HepG2 (cell line): ENCODE data around the gene ANKRD44.

ENCODE experiments used
- CHD2 ChIP-seq: IDR thresholded peaks from 2 replicates; pipeline ENCODE4 v1.6.1; 2011; ENCODE audit warnings: low read depth, low read length, improper control_type of control experiment
- ETV6 ChIP-seq: sonication (generic); formaldehyde crosslinking; conservative IDR thresholded peaks from 2 replicates; pipeline ENCODE4 v1.4.0; 2020; ENCODE audit warnings: missing genetic modification reagents
- PHB2 ChIP-seq: fragments of 450-650 bp; IDR thresholded peaks from 2 replicates; pipeline ENCODE4 v1.6.1; 2018; ENCODE audit not compliant: partially characterized antibody
- PHF20 ChIP-seq: sonication (generic); formaldehyde crosslinking; IDR thresholded peaks from 2 replicates; pipeline ENCODE4 v1.5.0; 2020; ENCODE audit warnings: mild to moderate bottlenecking, missing genetic modification reagents
- RAD21 ChIP-seq: fragments of 450-650 bp; formaldehyde crosslinking; IDR thresholded peaks from 2 replicates; pipeline ENCODE4 v1.5.0; 2020; ENCODE audit warnings: mild to moderate bottlenecking
- SKI ChIP-seq: fragments of 450-650 bp; IDR thresholded peaks from one replicate; pipeline ENCODE4 v1.6.1; 2018; ENCODE audit warnings: mild to moderate bottlenecking; ENCODE audit not compliant: partially characterized antibody
- ZNF121 ChIP-seq: sonication (generic); formaldehyde crosslinking; IDR thresholded peaks from 2 replicates; pipeline ENCODE4 v1.5.0; 2020; ENCODE audit warnings: mild to moderate bottlenecking, missing genetic modification reagents
- ZNF33A ChIP-seq: sonication (generic); formaldehyde crosslinking; IDR thresholded peaks from 2 replicates; pipeline ENCODE4 v1.5.1; 2020; ENCODE audit warnings: missing genetic modification reagents, mild to moderate bottlenecking, moderate library complexity, borderline replicate concordance
- TF ChIP-seq, protein P1 (sequence below): sonication (generic); formaldehyde crosslinking; IDR thresholded peaks from 2 replicates; pipeline ENCODE4 v1.4.0; 2020; ENCODE audit warnings: missing genetic modification reagents, borderline replicate concordance
- TF ChIP-seq, protein P2 (sequence below), 2 experiments: fragments of 450-650 bp in 1 of 2; sonication (generic) in 1 of 2; formaldehyde crosslinking; IDR thresholded peaks; 2 replicates each; pipeline versions ENCODE4 v1.5.0 to v1.8.0; 2020 to 2022; ENCODE audit warnings: mild to moderate bottlenecking in 1 of 2, missing genetic modification reagents in 1 of 2
- TF ChIP-seq, protein P3 (sequence below): sonication (generic); formaldehyde crosslinking; IDR thresholded peaks from 2 replicates; pipeline ENCODE4 v1.5.0; 2020; ENCODE audit warnings: mild to moderate bottlenecking, missing genetic modification reagents, moderate library complexity

DNA sequence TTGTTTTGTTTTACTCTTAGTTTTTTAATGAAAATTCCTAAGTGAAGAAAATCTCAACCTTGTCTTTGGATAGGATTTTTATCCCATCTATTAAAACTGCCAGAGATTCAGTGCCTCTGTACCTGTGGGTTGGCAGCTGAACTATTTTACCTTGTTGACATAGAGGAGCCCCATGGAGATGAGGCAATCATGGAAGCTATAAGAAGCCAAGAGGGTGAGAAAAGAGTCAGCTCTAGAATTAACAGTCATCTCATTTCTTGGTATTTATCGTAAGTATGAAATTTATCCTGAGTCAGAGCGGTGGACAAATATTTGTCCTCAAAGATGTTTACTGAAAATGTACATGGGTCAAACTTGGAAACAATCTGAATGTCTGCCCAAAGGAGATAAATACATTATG, 348.3 kb downstream of the ANKRD44 start:
- no peak for TF ChIP-seq SKI
- TF ChIP-seq ZNF33A (CRISPR knock-in tag), result no peak
- TF ChIP-seq RAD21 (CRISPR knock-in tag), result no peak
- TF ChIP-seq, protein P1, sequence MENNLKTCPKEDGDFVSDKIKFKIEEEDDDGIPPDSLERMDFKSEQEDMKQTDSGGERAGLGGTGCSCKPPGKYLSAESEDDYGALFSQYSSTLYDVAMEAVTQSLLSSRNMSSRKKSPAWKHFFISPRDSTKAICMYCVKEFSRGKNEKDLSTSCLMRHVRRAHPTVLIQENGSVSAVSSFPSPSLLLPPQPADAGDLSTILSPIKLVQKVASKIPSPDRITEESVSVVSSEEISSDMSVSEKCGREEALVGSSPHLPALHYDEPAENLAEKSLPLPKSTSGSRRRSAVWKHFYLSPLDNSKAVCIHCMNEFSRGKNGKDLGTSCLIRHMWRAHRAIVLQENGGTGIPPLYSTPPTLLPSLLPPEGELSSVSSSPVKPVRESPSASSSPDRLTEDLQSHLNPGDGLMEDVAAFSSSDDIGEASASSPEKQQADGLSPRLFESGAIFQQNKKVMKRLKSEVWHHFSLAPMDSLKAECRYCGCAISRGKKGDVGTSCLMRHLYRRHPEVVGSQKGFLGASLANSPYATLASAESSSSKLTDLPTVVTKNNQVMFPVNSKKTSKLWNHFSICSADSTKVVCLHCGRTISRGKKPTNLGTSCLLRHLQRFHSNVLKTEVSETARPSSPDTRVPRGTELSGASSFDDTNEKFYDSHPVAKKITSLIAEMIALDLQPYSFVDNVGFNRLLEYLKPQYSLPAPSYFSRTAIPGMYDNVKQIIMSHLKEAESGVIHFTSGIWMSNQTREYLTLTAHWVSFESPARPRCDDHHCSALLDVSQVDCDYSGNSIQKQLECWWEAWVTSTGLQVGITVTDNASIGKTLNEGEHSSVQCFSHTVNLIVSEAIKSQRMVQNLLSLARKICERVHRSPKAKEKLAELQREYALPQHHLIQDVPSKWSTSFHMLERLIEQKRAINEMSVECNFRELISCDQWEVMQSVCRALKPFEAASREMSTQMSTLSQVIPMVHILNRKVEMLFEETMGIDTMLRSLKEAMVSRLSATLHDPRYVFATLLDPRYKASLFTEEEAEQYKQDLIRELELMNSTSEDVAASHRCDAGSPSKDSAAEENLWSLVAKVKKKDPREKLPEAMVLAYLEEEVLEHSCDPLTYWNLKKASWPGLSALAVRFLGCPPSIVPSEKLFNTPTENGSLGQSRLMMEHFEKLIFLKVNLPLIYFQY (CRISPR knock-in tag), result no peak
- TF ChIP-seq PHB2, result no peak
- TF ChIP-seq ZNF121 (CRISPR knock-in tag), result no peak
- TF ChIP-seq CHD2, result no peak
- TF ChIP-seq, protein P2, sequence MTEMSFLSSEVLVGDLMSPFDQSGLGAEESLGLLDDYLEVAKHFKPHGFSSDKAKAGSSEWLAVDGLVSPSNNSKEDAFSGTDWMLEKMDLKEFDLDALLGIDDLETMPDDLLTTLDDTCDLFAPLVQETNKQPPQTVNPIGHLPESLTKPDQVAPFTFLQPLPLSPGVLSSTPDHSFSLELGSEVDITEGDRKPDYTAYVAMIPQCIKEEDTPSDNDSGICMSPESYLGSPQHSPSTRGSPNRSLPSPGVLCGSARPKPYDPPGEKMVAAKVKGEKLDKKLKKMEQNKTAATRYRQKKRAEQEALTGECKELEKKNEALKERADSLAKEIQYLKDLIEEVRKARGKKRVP (CRISPR knock-in tag; IDR thresholded peaks at IDR 0.05), result no peak
- TF ChIP-seq, protein P3, sequence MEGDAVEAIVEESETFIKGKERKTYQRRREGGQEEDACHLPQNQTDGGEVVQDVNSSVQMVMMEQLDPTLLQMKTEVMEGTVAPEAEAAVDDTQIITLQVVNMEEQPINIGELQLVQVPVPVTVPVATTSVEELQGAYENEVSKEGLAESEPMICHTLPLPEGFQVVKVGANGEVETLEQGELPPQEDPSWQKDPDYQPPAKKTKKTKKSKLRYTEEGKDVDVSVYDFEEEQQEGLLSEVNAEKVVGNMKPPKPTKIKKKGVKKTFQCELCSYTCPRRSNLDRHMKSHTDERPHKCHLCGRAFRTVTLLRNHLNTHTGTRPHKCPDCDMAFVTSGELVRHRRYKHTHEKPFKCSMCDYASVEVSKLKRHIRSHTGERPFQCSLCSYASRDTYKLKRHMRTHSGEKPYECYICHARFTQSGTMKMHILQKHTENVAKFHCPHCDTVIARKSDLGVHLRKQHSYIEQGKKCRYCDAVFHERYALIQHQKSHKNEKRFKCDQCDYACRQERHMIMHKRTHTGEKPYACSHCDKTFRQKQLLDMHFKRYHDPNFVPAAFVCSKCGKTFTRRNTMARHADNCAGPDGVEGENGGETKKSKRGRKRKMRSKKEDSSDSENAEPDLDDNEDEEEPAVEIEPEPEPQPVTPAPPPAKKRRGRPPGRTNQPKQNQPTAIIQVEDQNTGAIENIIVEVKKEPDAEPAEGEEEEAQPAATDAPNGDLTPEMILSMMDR (CRISPR knock-in tag), result no peak
- TF ChIP-seq PHF20 (CRISPR knock-in tag), result no peak
- no peak for TF ChIP-seq ETV6 (CRISPR knock-in tag)
